Adrenal gland (tissue), 12 donors: ENCODE measurements around the gene BCORL1. TPM values are rescaled to one million over a fixed set of nuclear protein-coding genes. Genes with fewer than 3 reads are reported as not detected.
A peak's percentile ranks its signal among the peaks of the same experiment; 100 is the strongest.

ENCODE experiments used
- DNase-seq, 7 donors: peaks; one replicate each; pipeline ENCODE4 v3.0.0-alpha.2; 2019 to 2020
- H3K27ac ChIP-seq, 5 donors: fragments of 200-600 bp; sonication (generic) in 4 of 5; 1 replicate in 3 of 5; 2 replicates in 2 of 5; pipeline versions ENCODE4 v1.5.1 to v1.8.0; 2016 to 2020; ENCODE audit warnings: mild to moderate bottlenecking in 1 of 5
- H3K27me3 ChIP-seq: fragments of 200-600 bp; 2 replicates; pipeline ENCODE4 v1.8.0; 2021
- H3K36me3 ChIP-seq, 2 donors: fragments of 200-600 bp; replicated peaks in 1 of 2; 1 replicate in 1 of 2; 2 replicates in 1 of 2; pipeline versions ENCODE4 v1.5.1 to v1.8.0; 2018 to 2022
- H3K4me1 ChIP-seq, 2 donors: fragments of 200-600 bp; replicated peaks in 1 of 2; 1 replicate in 1 of 2; 2 replicates in 1 of 2; pipeline versions ENCODE4 v1.5.1 to v1.8.0; 2018 to 2021
- H3K4me3 ChIP-seq, 4 donors: fragments of 200-600 bp; sonication (generic) in 3 of 4; one replicate each; pipeline ENCODE4 v1.5.1; 2016 to 2018
- H3K9me3 ChIP-seq, 3 donors: fragments of 200-600 bp; sonication (generic) in 1 of 3; replicated peaks in 1 of 3; 1 replicate in 2 of 3; 2 replicates in 1 of 3; pipeline versions ENCODE4 v1.5.1 to v1.8.0; 2016 to 2021
- CTCF ChIP-seq, 6 experiments: fragments of 450-650 bp in 4 of 6; fragments of 200-600 bp in 2 of 6; sonication (generic) in 1 of 6; IDR thresholded peaks; 1 replicate in 5 of 6; 2 replicates in 1 of 6; pipeline versions ENCODE4 v1.5.1 to v1.8.0; 2016 to 2021; ENCODE audit warnings: antibody characterized with exemption in 6 of 6, mild to moderate bottlenecking in 2 of 6, moderate library complexity in 1 of 6
- POLR2A ChIP-seq, 2 donors: fragments of 450-650 bp; IDR thresholded peaks; one replicate each; pipeline ENCODE4 v1.6.1; 2017; ENCODE audit warnings: antibody characterized with exemption in 2 of 2, mild to moderate bottlenecking in 2 of 2, moderate library complexity in 1 of 2
- WGBS, 4 donors: extraction: QIAGEN DNeasy Blood & Tissue Kit in 2 of 4; methylation state at CpG; one replicate each; pipeline versions ENCODE4 v1.1.5 to v1.1.7; 2013 to 2017; 5-methylcytosine and 5-hydroxymethylcytosine counted together
- intact Hi-C, 2 donors: fragments of 100-400 bp; cut with DNase I; formaldehyde crosslinking; loops; one replicate each; pipeline versions ENCODE4 v1.14.1 to v1.15.0; 2022 to 2023
- polyA plus RNA-seq, 3 donors: library from polyadenylated mRNA; stranded (reverse); fragments of 200-250 nt in 2 of 3; fragments of 350-450 nt in 1 of 3; fragmentation: Illumina TruSeq in 1 of 3; extraction: RNeasy Lipid Tissue Mini Kit (QIAGEN cat#74804) in 1 of 3; gene quantifications; one replicate each; pipeline ENCODE4 v1.2.3, GENCODE V29; 2013 to 2014
- total RNA-seq, 9 donors: library from RNA; depleted of rRNA in 4 of 9; stranded (reverse); fragments of >200 nt in 4 of 9; fragments of 120-200 nt in 1 of 9; fragmentation: NEBNext Ultra II Directional in 1 of 9; extraction: Animal tissue kit (Norgen Biotek cat#: 25700) in 1 of 9; gene quantifications; one replicate each; pipeline versions ENCODE4 v1.1.0 to v1.2.4, GENCODE V29; 2013 to 2023
- donor health status: healthy with polysubstance abuse.
- donor health status: Bipolar disorder and iron deficiency.
- donor health status: DM: yes; HTN: yes; CAD: no.
- donor health status: DM: no; HTN: no; CAD: no.
- donor health status: DM: no; HTN: no; CAD: no.
- donor health status: DM: yes; HTN: yes; CAD: no.

The BCORL1 gene
- total and polyA plus RNA-seq, 12 donors: 1.4 to 18.5 (median 7.0) TPM

GRCh38 chrX:129961180-129962083, 21.0 kb upstream of the BCORL1 start:
- H3K27me3 ChIP-seq: no peaks in the 10 kb centered on the region
- H3K27ac ChIP-seq: no peak overlapping the region
- H3K4me1 ChIP-seq: no peaks in the 10 kb centered on the region
- no peaks in the 10 kb centered on the region for H3K9me3 ChIP-seq
- DNase-seq: peak; percentile 31 to 69 (median 57)
- H3K36me3 ChIP-seq: no peaks in the 10 kb centered on the region
- 31 to 55% (median 47%) methylated on average over 7 to 26 of the region's 26 CpGs for WGBS, 4 donors
- intact Hi-C loops: no loop called here
- peak overlapping the region in 1 of 4 donors; percentile 21 for H3K4me3 ChIP-seq
- TF ChIP-seq POLR2A (IDR thresholded peaks at IDR 0.05) (no peak), CTCF (IDR thresholded peaks at IDR 0.05) (no peak)

GRCh38 chrX:129963729-129964128, 18.7 kb upstream of the BCORL1 start:
- WGBS, 4 donors: 74 to 88% (median 87%) methylated on average over 8 of the region's 8 CpGs
- H3K27me3 ChIP-seq: no peaks in the 10 kb centered on the region
- no peak for TF ChIP-seq CTCF (IDR thresholded peaks at IDR 0.05)
- H3K27ac ChIP-seq: no peak overlapping the region
- H3K36me3 ChIP-seq: no peaks in the 10 kb centered on the region
- DNase-seq: no peak
- no peak overlapping the region for H3K4me3 ChIP-seq
- no peaks in the 10 kb centered on the region for H3K4me1 ChIP-seq
- H3K9me3 ChIP-seq: no peaks in the 10 kb centered on the region
- intact Hi-C loops: no loop called here

- intact Hi-C loops: no loop called here
- 76 to 80% (median 79%) methylated on average over 6 of the region's 6 CpGs for WGBS, 4 donors
- H3K4me3 ChIP-seq: no peak overlapping the region
- H3K4me1 ChIP-seq: no peaks in the 10 kb centered on the region
- no peak for DNase-seq
- no peak overlapping the region for H3K27ac ChIP-seq
- H3K36me3 ChIP-seq: no peaks in the 10 kb centered on the region
- TF ChIP-seq POLR2A (IDR thresholded peaks at IDR 0.05): no peak
- TF ChIP-seq CTCF (IDR thresholded peaks at IDR 0.05): no peak
- no peaks in the 10 kb centered on the region for H3K9me3 ChIP-seq
- no peaks in the 10 kb centered on the region for H3K27me3 ChIP-seq
Measured at GRCh38 chrX:129965166-129965565, 17.3 kb upstream of the BCORL1 start.

GRCh38 chrX:129968968-129969367, 13.5 kb upstream of the BCORL1 start:
- intact Hi-C loops: no loop called here
- no peak for TF ChIP-seq POLR2A (IDR thresholded peaks at IDR 0.05)
- TF ChIP-seq CTCF (IDR thresholded peaks at IDR 0.05): no peak
- no peak overlapping the region for H3K4me3 ChIP-seq
- no peaks in the 10 kb centered on the region for H3K4me1 ChIP-seq
- WGBS, 4 donors: 77 to 93% (median 89%) methylated on average over 3 of the region's 3 CpGs
- peaks cover 5% of the 10 kb centered on the region for H3K27me3 ChIP-seq
- no peak overlapping the region for H3K27ac ChIP-seq
- no peaks in the 10 kb centered on the region for H3K9me3 ChIP-seq
- no peak for DNase-seq
- H3K36me3 ChIP-seq: no peaks in the 10 kb centered on the region
